Measurements from ENCODE around the gene RTL5. TPM values are rescaled to one million over a fixed set of nuclear protein-coding genes. Genes with fewer than 3 reads are reported as not detected.

RTL5 gene
- total RNA-seq, 1 experiment from 2014 or later = 2.5 TPM

GRCh38 chrX:72102126-72102525 is 29.6 kb downstream of the RTL5 start (continued):
- TF ChIP-seq ZNF274 (IDR thresholded peaks at IDR 0.05; ENCODE audit: low read depth, low read length) (no peak), SP1 (IDR thresholded peaks at IDR 0.05; ENCODE audit: low read depth) (no peak), CBX3 (IDR thresholded peaks at IDR 0.05; ENCODE audit: low read depth) (no peak), CTCF (IDR thresholded peaks at IDR 0.05 in 2 of 3, conservative IDR thresholded peaks at IDR 0.05 in 1 of 3; ENCODE audit: borderline replicate concordance in 1 of 3, insufficient read depth in 1 of 3, low read depth in 2 of 3, low read length in 2 of 3) (no peak), TCF7L2 (IDR thresholded peaks at IDR 0.05; ENCODE audit: borderline replicate concordance, extremely low read depth, insufficient read depth, insufficient read length) (no peak)

- no peaks in the 10 kb centered on the region for H4K20me1 ChIP-seq (ENCODE audit: insufficient read depth)
- no peak for TF ChIP-seq RAD21 (IDR thresholded peaks at IDR 0.05; ENCODE audit: low read depth)
- no peak for TF ChIP-seq ATF3 (IDR thresholded peaks at IDR 0.05)
- no peak for TF ChIP-seq SIN3A (IDR thresholded peaks at IDR 0.05; ENCODE audit: low read depth)
- no peak for TF ChIP-seq FOSL1 (IDR thresholded peaks at IDR 0.05; ENCODE audit: low read depth)
- no peak for TF ChIP-seq SP1 (IDR thresholded peaks at IDR 0.05; ENCODE audit: low read depth)
- no peak for TF ChIP-seq EGR1 (IDR thresholded peaks at IDR 0.05; ENCODE audit: low read depth)
- TF ChIP-seq CTCF (IDR thresholded peaks at IDR 0.05 in 2 of 3, conservative IDR thresholded peaks at IDR 0.05 in 1 of 3; ENCODE audit: borderline replicate concordance in 1 of 3, insufficient read depth in 1 of 3, low read depth in 2 of 3, low read length in 2 of 3) = no peak
- TF ChIP-seq CBX3 (IDR thresholded peaks at IDR 0.05; ENCODE audit: low read depth) = no peak
- TF ChIP-seq POLR2A (IDR thresholded peaks at IDR 0.05; ENCODE audit: borderline replicate concordance, extremely low read depth, insufficient read depth, insufficient read length) = no peak
- no peak for TF ChIP-seq ELF1 (IDR thresholded peaks at IDR 0.05; ENCODE audit: borderline replicate concordance, low read depth)
- TF ChIP-seq EZH2phosphoT487 (IDR thresholded peaks at IDR 0.05; ENCODE audit: borderline replicate concordance) = no peak
- no peak for TF ChIP-seq SRF (IDR thresholded peaks at IDR 0.05; ENCODE audit: low read depth)
- no peak for TF ChIP-seq TCF7L2 (IDR thresholded peaks at IDR 0.05; ENCODE audit: borderline replicate concordance, extremely low read depth, insufficient read depth, insufficient read length)
- no peaks in the 10 kb centered on the region for H3K9me2 ChIP-seq (ENCODE audit: insufficient read depth)
- no peaks in the 10 kb centered on the region for H3K79me2 ChIP-seq (ENCODE audit: insufficient read depth, low read length)
- H3K36me3 ChIP-seq (ENCODE audit: control insufficient read depth in 1 of 2, insufficient read depth in 2 of 2, low read length in 2 of 2) = no peaks in the 10 kb centered on the region
- no peaks in the 10 kb centered on the region for H3K9me3 ChIP-seq (ENCODE audit: control insufficient read depth in 1 of 2, insufficient read depth in 1 of 2, low read depth in 1 of 2, low read length in 2 of 2)
- RAD21 ChIA-PET (ENCODE audit: low non-redundant PET in 1 of 2, low total read pairs in 2 of 2, uncharacterized antibody in 2 of 2, unreplicated experiment in 2 of 2) = no interaction called here
- POLR2A ChIA-PET = no interaction called here
- no peak overlapping the region for H3K4me2 ChIP-seq (ENCODE audit: low read length)
- H3K27ac ChIP-seq (ENCODE audit: low read depth, low read length) = no peak overlapping the region
- no peak overlapping the region for H2AFZ ChIP-seq (ENCODE audit: low read depth, low read length, poor library complexity, severe bottlenecking)
- DNase-seq (ENCODE audit: low read depth, low spot score) (no peak), ATAC-seq (no peak)
- no TSS peak for BruUV-seq (replicated peaks)
- CTCF ChIA-PET = no interaction called here
- intact Hi-C loops (cut with micrococcal nuclease) = no loop called here
- H3K27me3 ChIP-seq (ENCODE audit: insufficient read depth, low read length) = no peaks in the 10 kb centered on the region
- no peak overlapping the region for H3K4me3 ChIP-seq (replicated peaks in 1 of 2; ENCODE audit: low read depth in 1 of 2, low read length in 2 of 2)
- no peak overlapping the region for H3K9ac ChIP-seq (ENCODE audit: low read length)
- no peaks in the 10 kb centered on the region for H3K4me1 ChIP-seq (ENCODE audit: control insufficient read depth in 1 of 2, insufficient read depth in 2 of 2, low read length in 2 of 2)
Observed at GRCh38 chrX:72101597-72102037, 30.1 kb downstream of the RTL5 start.

Data from HCT116 (cell line).